Upper lobe of right lung (tissue), 1 donor: Measurements from ENCODE around the gene HOGA1. TPM values are rescaled to one million over a fixed set of nuclear protein-coding genes. Genes with fewer than 3 reads are reported as not detected.
A peak's percentile ranks its signal among the peaks of the same experiment; 100 is the strongest.
"Not testable (repeated sequence)": the region's sequence is repeated elsewhere in the genome, so short reads cannot be mapped to it uniquely, and the experiment has no call there.

ENCODE experiments used
- ATAC-seq: fragments of 200-7000 bp; cut with Tn5 transposase; one replicate; pipeline ENCODE4 v1.9.1; 2020; ENCODE audit warnings: mild to moderate bottlenecking, moderate library complexity
- DNase-seq: peaks from one replicate; pipeline ENCODE4 v3.0.0-alpha.2; 2020
- H3K27ac ChIP-seq: fragments of 200-600 bp; one replicate; pipeline ENCODE4 v1.8.0; 2022
- H3K27me3 ChIP-seq: fragments of 200-600 bp; one replicate; pipeline ENCODE4 v1.8.0; 2022; ENCODE audit warnings: mild to moderate bottlenecking
- H3K36me3 ChIP-seq: fragments of 200-600 bp; one replicate; pipeline ENCODE4 v1.8.0; 2022
- H3K4me1 ChIP-seq: fragments of 200-600 bp; one replicate; pipeline ENCODE4 v1.8.0; 2022
- H3K4me3 ChIP-seq: fragments of 200-600 bp; one replicate; pipeline ENCODE4 v1.8.0; 2022; ENCODE audit warnings: mild to moderate bottlenecking
- H3K9me3 ChIP-seq: fragments of 200-600 bp; one replicate; pipeline ENCODE4 v1.8.0; 2022
- intact Hi-C: fragments of 100-400 bp; cut with DNase I; formaldehyde crosslinking; loops from one replicate; pipeline ENCODE4 v1.11.0; 2022
- total RNA-seq: library from RNA; stranded (reverse); fragmentation: NEBNext Ultra II Directional; extraction: Animal tissue kit (Norgen Biotek cat#: 25700); gene quantifications from one replicate; pipeline ENCODE4 v1.2.1, GENCODE V29; 2021
- TF ChIP-seq, protein P1 (sequence below): fragments of 200-600 bp; IDR thresholded peaks from one replicate; pipeline ENCODE4 v1.8.0; 2022; ENCODE audit warnings: antibody characterized with exemption
- donor health status: DM: no; HTN: yes; CAD: no; lungs with severe emphysema.

Gene HOGA1
- total RNA-seq, 1 donor from 2014 or later = 2.3 TPM

DNA sequence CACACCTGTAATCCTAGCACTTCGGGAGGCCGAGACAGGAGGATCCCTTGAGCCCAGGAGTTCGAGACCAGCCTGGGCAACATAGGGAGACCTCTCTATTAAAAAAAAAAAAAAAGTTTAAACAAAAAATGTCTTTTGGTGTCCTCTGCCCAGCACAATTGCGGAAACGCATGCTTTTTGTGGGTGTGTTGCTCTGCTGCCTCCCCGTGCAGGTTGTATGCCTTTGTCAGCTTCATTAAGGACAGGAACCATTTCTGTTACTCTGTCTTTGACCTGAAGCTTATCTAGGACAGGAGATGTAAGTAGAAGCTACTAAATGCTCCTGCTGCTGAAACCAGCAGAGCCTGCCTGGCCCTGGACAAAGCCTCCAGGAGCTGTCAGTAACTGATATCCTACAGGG, 32.9 kb upstream of the HOGA1 start:
- Histone ChIP-seq H3K4me1 (peaks cover 11% of the 10 kb centered on the region), H3K27me3 (no peaks in the 10 kb centered on the region), H3K4me3 (no peak overlapping the region), H3K36me3 (no peaks in the 10 kb centered on the region), H3K9me3 (no peaks in the 10 kb centered on the region), H3K27ac (no peak overlapping the region)
- intact Hi-C loops = loop anchor here (5.0 kb wide), 1 partner anchor 89 kb away; no protein-coding TSS in a partner anchor
- TF ChIP-seq, protein P1, sequence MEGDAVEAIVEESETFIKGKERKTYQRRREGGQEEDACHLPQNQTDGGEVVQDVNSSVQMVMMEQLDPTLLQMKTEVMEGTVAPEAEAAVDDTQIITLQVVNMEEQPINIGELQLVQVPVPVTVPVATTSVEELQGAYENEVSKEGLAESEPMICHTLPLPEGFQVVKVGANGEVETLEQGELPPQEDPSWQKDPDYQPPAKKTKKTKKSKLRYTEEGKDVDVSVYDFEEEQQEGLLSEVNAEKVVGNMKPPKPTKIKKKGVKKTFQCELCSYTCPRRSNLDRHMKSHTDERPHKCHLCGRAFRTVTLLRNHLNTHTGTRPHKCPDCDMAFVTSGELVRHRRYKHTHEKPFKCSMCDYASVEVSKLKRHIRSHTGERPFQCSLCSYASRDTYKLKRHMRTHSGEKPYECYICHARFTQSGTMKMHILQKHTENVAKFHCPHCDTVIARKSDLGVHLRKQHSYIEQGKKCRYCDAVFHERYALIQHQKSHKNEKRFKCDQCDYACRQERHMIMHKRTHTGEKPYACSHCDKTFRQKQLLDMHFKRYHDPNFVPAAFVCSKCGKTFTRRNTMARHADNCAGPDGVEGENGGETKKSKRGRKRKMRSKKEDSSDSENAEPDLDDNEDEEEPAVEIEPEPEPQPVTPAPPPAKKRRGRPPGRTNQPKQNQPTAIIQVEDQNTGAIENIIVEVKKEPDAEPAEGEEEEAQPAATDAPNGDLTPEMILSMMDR = no peak
- ATAC-seq = no peak
- no peak for DNase-seq

DNA sequence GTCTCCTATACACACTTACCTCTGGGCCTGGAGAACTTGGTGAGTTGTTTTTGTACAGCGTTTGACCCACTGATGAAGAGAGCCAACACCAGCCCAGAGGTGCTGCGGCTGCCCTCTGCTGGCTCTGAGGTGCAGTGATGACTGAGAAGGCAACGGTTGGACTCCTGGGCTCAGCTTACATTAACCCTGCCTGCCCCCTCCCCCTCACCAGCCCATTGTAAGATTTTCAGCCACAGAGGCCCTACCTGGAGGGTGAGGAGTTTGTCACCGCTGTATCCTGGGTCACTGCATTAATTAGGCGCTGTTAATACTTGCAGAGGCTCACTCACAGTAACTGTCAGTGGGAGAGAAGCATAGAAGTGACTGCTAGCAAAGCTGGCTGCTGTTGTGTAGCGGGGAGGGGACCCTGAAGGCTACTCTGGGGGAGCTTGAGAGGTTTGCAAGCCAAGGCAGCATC, 30.6 kb upstream of the HOGA1 start:
- Histone ChIP-seq H3K9me3 (no peaks in the 10 kb centered on the region), H3K4me3 (no peak overlapping the region), H3K36me3 (no peaks in the 10 kb centered on the region), H3K4me1 (peaks cover 11% of the 10 kb centered on the region), H3K27ac (no peak overlapping the region), H3K27me3 (no peaks in the 10 kb centered on the region)
- TF ChIP-seq, protein P1 = peak; percentile 86
- DNase-seq = peak; percentile 85
- intact Hi-C loops = loop anchor here (5.0 kb wide), 1 partner anchor 91 kb away; no protein-coding TSS in a partner anchor
- ATAC-seq = peak; percentile 97

DNA sequence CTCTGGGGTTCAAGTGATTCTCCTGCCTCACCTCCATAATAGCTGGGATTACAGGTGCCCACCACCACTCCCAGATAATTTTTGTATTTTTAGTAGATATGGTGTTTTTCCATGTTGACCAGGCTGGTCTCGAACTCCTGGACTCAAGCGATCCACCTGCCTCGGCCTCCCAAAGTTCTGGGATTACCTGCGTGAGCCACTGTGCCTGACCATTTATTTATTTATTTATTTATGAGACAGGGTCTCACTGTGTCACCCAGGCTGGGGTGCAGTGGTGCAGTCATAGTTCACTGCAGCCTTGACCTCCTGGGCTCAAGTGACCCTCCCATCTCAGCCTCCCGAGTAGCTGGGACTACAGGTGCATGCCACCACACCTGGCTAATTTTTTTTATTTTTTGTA, 29.9 kb upstream of the HOGA1 start:
- H3K27ac ChIP-seq, ATAC-seq, H3K4me3 ChIP-seq, H3K27me3 ChIP-seq, H3K36me3 ChIP-seq, H3K9me3 ChIP-seq, DNase-seq: not testable (repeated sequence)
- H3K4me1 ChIP-seq = peaks cover 10% of the 10 kb centered on the region
- intact Hi-C loops = loop anchor here (5.0 kb wide), 1 partner anchor 92 kb away; no protein-coding TSS in a partner anchor

DNA sequence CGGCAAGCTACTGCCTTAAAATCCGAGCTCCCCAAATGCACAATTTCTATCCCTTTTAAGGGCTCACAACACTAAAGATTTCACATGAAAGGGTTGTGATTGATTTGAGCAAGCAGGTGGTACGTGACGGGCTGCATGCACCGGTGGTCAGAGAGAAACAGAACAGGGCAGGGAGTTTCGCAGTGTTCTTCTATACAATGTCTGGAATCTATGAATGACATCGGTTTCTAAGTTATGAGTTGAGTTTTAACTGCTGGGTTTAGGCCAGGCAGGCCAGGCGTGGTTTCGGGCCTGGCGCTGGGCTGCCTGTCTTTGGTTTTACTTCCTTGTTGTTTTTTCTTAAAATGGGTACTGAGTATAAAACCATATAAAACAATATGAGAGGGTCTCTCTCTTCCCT, 28.6 kb upstream of the HOGA1 start:
- H3K27ac ChIP-seq, ATAC-seq, H3K9me3 ChIP-seq, H3K4me3 ChIP-seq, H3K4me1 ChIP-seq, intact Hi-C loops, H3K36me3 ChIP-seq, H3K27me3 ChIP-seq, DNase-seq: not testable (repeated sequence)

DNA sequence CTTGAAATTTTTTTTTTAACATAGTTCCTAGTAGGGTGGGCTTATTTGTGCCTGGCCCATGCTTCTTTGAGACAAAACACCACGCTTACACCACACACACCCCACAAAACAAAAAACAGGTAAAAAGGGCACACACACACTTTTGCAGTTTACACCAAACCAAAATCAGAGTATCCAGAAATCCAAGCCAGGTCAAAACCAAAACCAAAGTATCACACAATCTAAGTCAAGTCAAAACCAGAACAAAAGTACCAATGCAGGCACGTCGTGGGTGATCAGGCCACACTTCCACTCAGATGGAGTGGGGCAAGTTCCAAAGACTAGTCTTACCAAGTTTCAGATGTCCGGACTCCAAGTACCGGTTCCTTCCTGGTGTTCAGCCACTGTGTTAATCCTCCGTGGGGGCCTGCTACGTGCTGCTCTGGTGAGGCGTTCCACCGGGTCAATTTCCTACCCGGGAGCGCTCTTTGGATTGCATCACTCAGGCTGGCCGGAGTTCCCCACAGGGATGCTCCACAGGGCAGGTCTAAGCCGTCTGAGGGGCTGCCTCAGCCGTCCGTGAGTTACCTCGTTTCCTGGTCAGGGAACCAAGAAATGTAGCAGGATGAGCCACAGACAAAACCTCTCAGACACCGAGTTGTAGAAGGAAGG, 23.3 kb upstream of the HOGA1 start:
- H3K27me3 ChIP-seq, intact Hi-C loops, H3K4me3 ChIP-seq, H3K4me1 ChIP-seq, H3K9me3 ChIP-seq, DNase-seq, H3K36me3 ChIP-seq, ATAC-seq: not testable (repeated sequence)
- peak overlapping the region; percentile 8 for H3K27ac ChIP-seq

DNA sequence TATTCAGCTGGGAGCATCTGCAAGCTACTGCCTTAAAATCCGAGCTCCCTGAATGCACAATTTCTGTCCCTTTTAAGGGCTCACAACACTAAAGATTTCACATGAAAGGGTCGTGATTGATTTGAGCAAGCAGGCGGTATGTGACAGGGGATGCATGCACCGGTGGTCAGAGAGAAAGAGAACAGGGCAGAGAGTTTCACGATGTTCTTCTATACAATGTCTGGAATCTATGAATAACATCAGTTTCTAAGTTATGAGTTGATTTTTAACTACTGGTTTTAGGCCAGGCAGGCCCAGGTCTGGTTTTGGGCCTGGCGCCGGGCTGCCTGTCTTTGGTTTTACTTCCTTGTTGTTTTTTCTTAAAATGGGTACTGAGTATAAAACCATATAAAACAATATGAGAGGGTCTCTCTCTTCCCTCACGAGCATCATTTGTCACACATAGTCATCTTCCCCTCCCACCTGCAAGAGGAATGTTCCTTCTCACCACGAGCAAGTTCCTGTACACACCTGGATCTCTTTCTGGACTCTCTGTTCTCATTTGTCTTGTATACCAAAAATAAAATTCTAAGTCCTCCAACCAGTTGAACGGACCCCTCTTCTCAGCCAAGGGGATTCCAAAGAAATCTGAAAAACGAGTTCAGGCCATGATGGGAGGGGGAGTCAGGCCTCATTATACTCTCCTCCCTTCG, 22.7 kb upstream of the HOGA1 start:
- H3K27ac ChIP-seq, intact Hi-C loops, H3K27me3 ChIP-seq, H3K4me1 ChIP-seq, ATAC-seq, H3K36me3 ChIP-seq, H3K9me3 ChIP-seq, H3K4me3 ChIP-seq, DNase-seq: not testable (repeated sequence)

DNA sequence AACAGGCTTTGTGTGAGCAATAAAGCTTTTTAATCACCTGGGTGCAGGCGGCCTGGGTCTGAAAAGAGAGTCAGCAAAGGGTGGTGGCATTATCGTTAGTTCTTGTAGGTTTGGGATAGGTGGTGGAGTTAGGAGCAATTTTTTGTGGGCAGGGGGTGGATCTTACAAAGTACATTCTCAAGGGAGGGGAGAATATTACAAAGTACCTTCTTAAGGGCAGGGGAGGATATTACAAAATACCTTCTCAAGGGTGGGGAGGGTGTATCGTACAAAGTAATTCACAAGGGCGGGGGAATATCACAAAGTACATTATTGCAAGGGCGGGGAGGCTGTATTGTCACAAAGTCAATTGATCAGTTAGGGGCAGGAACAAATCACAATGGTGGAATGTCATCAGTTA, 21.9 kb upstream of the HOGA1 start:
- intact Hi-C loops, H3K9me3 ChIP-seq, H3K4me3 ChIP-seq, H3K36me3 ChIP-seq, DNase-seq, H3K4me1 ChIP-seq, ATAC-seq, H3K27me3 ChIP-seq, H3K27ac ChIP-seq: not testable (repeated sequence)

DNA sequence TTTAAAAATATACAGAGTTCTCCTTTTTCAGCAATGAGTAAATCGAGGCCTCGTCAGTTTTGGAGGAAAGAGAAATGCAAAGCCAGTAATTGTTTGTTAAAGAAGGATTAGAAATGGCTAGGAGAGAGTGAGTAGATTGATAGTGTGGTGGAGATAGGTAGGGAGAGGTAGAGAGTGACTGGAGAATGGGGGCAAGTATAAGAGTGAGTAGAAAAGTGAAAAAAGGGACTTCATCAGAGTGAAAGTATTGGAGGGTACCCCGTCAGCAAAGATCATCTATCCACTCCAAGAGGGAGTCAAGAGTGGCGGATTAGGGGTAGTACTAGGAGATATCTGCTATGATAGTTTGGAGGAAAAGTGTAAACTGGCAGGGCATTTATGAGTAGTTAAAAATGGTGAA, 20.9 kb upstream of the HOGA1 start:
- Histone ChIP-seq H3K9me3 (no peaks in the 10 kb centered on the region), H3K4me1 (no peaks in the 10 kb centered on the region), H3K27me3 (no peaks in the 10 kb centered on the region), H3K36me3 (peaks cover under 1% of the 10 kb centered on the region), H3K4me3 (no peak overlapping the region), H3K27ac (no peak overlapping the region)
- DNase-seq (no peak), ATAC-seq (no peak)
- intact Hi-C loops = no loop called here
- TF ChIP-seq, protein P1 = no peak
